Transverse colon (tissue), 4 donors: ENCODE measurements around the gene GNA12.

Experiments used
- CTCF ChIP-seq, 5 experiments: fragments of 200-600 bp in 3 of 5; fragments of 450-650 bp in 2 of 5; sonication (generic) in 3 of 5; IDR thresholded peaks; 1 replicate in 2 of 5; 2 replicates in 3 of 5; pipeline ENCODE4 v1.5.1; 2016 to 2017; ENCODE audit warnings: antibody characterized with exemption in 5 of 5, inconsistent platforms in 3 of 5, mild to moderate bottlenecking in 2 of 5, moderate library complexity in 1 of 5
- POLR2A ChIP-seq: fragments of 450-650 bp; IDR thresholded peaks from one replicate; pipeline ENCODE4 v1.6.1; 2016; ENCODE audit warnings: antibody characterized with exemption, mild to moderate bottlenecking, moderate library complexity
- POLR2AphosphoS5 ChIP-seq, 3 donors: sonication (generic); formaldehyde crosslinking; IDR thresholded peaks; one replicate each; pipeline ENCODE4 v1.6.1; 2016; ENCODE audit warnings: antibody characterized with exemption in 3 of 3

GRCh38 chr7:2858621-2859020, 14.5 kb upstream of the GNA12 start:
- no peak for TF ChIP-seq CTCF (IDR thresholded peaks at IDR 0.05)
- TF ChIP-seq POLR2AphosphoS5 (IDR thresholded peaks at IDR 0.05) = no peak
- TF ChIP-seq POLR2A = no peak
